H1 (cell line): ENCODE data around the gene ACOT12. TPM values are rescaled to one million over a fixed set of nuclear protein-coding genes. Genes with fewer than 3 reads are reported as not detected.

Experiments used
- CTCF ChIA-PET: fragments of 300-600 bp; sonication (Branson Sonifier 250); formaldehyde crosslinking; loops from one replicate; lab custom pipeline; 2021; ENCODE audit not compliant: partially characterized antibody; lab: Charles Lee
- POLR2A ChIA-PET: fragments of 300-600 bp; sonication (Branson Sonifier 250); formaldehyde crosslinking; loops from one replicate; lab custom pipeline; 2021; ENCODE audit warnings: inconsistent platforms; ENCODE audit not compliant: partially characterized antibody; lab: Charles Lee
- DNase-seq, 2 experiments: peaks; one replicate each; pipeline versions ENCODE4 v3.0.0 to v3.0.0-alpha.2; 2010 to 2022; ENCODE audit warnings: low spot score in 2 of 2, low read depth in 1 of 2, mixed read lengths in 1 of 2
- FAIRE-seq: peaks from 2 replicates; lab custom pipeline; 2011; peaks lifted over from hg19 to GRCh38; lab: Jason Lieb, UNC
- H2AFZ ChIP-seq: 2 replicates; pipeline ENCODE4 v1.8.1; 2012; ENCODE audit warnings: low read length, inconsistent platforms
- H2AK5ac ChIP-seq: 2 replicates; pipeline ENCODE4 v1.6.1; 2013; ENCODE audit warnings: low read depth, low read length
- H2BK120ac ChIP-seq: replicated peaks from 2 replicates; pipeline ENCODE3; 2013; ENCODE audit warnings: low read depth, low read length, inconsistent platforms
- H2BK12ac ChIP-seq: 2 replicates; pipeline ENCODE4 v1.6.1; 2013; ENCODE audit warnings: low read depth, low read length
- H2BK15ac ChIP-seq: 2 replicates; pipeline ENCODE4 v1.6.1; 2013; ENCODE audit warnings: low read length
- H2BK20ac ChIP-seq: 2 replicates; pipeline ENCODE4 v1.6.1; 2013; ENCODE audit warnings: low read length
- H2BK5ac ChIP-seq: 2 replicates; pipeline ENCODE4 v1.6.1; 2013; ENCODE audit warnings: low read depth, low read length
- H3K14ac ChIP-seq: 2 replicates; pipeline ENCODE4 v1.6.1; 2013; ENCODE audit warnings: inconsistent platforms; ENCODE audit not compliant: insufficient read length
- H3K18ac ChIP-seq: 2 replicates; pipeline ENCODE4 v1.6.1; 2013; ENCODE audit warnings: low read length; ENCODE audit errors: extremely low read depth
- H3K23ac ChIP-seq: 2 replicates; pipeline ENCODE4 v1.6.1; 2013; ENCODE audit warnings: inconsistent platforms; ENCODE audit not compliant: insufficient read length
- H3K23me2 ChIP-seq: 2 replicates; pipeline ENCODE4 v1.6.1; 2013; ENCODE audit warnings: low read depth, low read length
- H3K27ac ChIP-seq: 2 replicates; pipeline ENCODE4 v1.6.1; 2011; ENCODE audit warnings: low read depth, low read length, inconsistent platforms
- H3K27me3 ChIP-seq, 4 experiments: replicated peaks in 1 of 4; 1 replicate in 1 of 4; 2 replicates in 3 of 4; pipeline versions ENCODE4 v1.6.1 to v1.8.1; 2011 to 2013; ENCODE audit warnings: low read length in 3 of 4, mild to moderate bottlenecking in 3 of 4, inconsistent platforms in 2 of 4, mixed read lengths in 2 of 4, moderate library complexity in 1 of 4; ENCODE audit not compliant: control insufficient read depth in 3 of 4, insufficient read depth in 3 of 4; ENCODE audit errors: extremely low read depth in 1 of 4
- H3K36me3 ChIP-seq, 4 experiments: 2 replicates each; pipeline versions ENCODE4 v1.6.1 to v1.8.1; 2011 to 2013; ENCODE audit warnings: mild to moderate bottlenecking in 4 of 4, low read length in 3 of 4, moderate library complexity in 2 of 4, control low read depth in 1 of 4, inconsistent platforms in 1 of 4; ENCODE audit not compliant: insufficient read depth in 4 of 4, control insufficient read depth in 2 of 4
- H3K4ac ChIP-seq: replicated peaks from 2 replicates; pipeline ENCODE3; 2013; ENCODE audit warnings: low read length, low read depth, mixed read lengths, inconsistent platforms; ENCODE audit not compliant: insufficient read length
- H3K4me1 ChIP-seq, 4 experiments: replicated peaks in 1 of 4; 1 replicate in 1 of 4; 2 replicates in 3 of 4; pipeline versions ENCODE4 v1.6.1 to v1.8.1; 2011 to 2013; ENCODE audit warnings: low read length in 3 of 4, inconsistent platforms in 2 of 4, mixed read lengths in 1 of 4; ENCODE audit not compliant: insufficient read depth in 4 of 4, control insufficient read depth in 3 of 4
- H3K4me2 ChIP-seq, 2 experiments: 2 replicates each; pipeline versions ENCODE4 v1.6.1 to v1.8.1; 2011 to 2013; ENCODE audit warnings: low read depth in 2 of 2, low read length in 2 of 2, control low read depth in 1 of 2, inconsistent platforms in 1 of 2, mild to moderate bottlenecking in 1 of 2; ENCODE audit not compliant: insufficient read depth in 1 of 2
- H3K4me3 ChIP-seq, 4 experiments: fragments of 200-600, 300-600 bp in 1 of 4; sonication (generic), shearing (Covaris generic), sonication (Bioruptor Twin) in 1 of 4; 2 replicates each; pipeline versions ENCODE4 v1.5.1 to v1.8.1; 2011 to 2016; ENCODE audit warnings: low read length in 4 of 4, low read depth in 3 of 4, control low read depth in 2 of 4, inconsistent platforms in 2 of 4, mild to moderate bottlenecking in 2 of 4, mixed read lengths in 1 of 4, moderate library complexity in 1 of 4; ENCODE audit not compliant: insufficient read depth in 2 of 4; ENCODE audit errors: extremely low read depth in 1 of 4
- H3K56ac ChIP-seq: replicated peaks from 2 replicates; pipeline ENCODE3; 2013; ENCODE audit warnings: low read depth, mild to moderate bottlenecking, mixed read lengths, low read length, inconsistent platforms; ENCODE audit not compliant: insufficient read length
- H3K79me1 ChIP-seq: 2 replicates; pipeline ENCODE4 v1.6.1; 2013; ENCODE audit warnings: low read depth, low read length, control low read depth
- H3K79me2 ChIP-seq, 2 experiments: 2 replicates each; pipeline versions ENCODE4 v1.6.1 to v1.8.1; 2012 to 2013; ENCODE audit warnings: low read length in 2 of 2, mild to moderate bottlenecking in 2 of 2, inconsistent platforms in 1 of 2; ENCODE audit not compliant: insufficient read depth in 2 of 2, control insufficient read depth in 1 of 2
- H3K9ac ChIP-seq, 4 experiments: replicated peaks in 1 of 4; 1 replicate in 1 of 4; 2 replicates in 3 of 4; pipeline versions ENCODE4 v1.6.1 to v1.8.1; 2011 to 2013; ENCODE audit warnings: low read depth in 3 of 4, low read length in 3 of 4, control low read depth in 2 of 4, mild to moderate bottlenecking in 2 of 4, moderate library complexity in 2 of 4, inconsistent platforms in 1 of 4; ENCODE audit errors: extremely low read depth in 1 of 4
- H3K9me3 ChIP-seq, 2 experiments: 2 replicates each; pipeline versions ENCODE4 v1.6.1 to v1.8.1; 2012 to 2013; ENCODE audit warnings: mild to moderate bottlenecking in 2 of 2, moderate library complexity in 2 of 2, control low read depth in 1 of 2, inconsistent platforms in 1 of 2, low read depth in 1 of 2, low read length in 1 of 2, mixed read lengths in 1 of 2; ENCODE audit not compliant: insufficient read depth in 2 of 2
- H4K20me1 ChIP-seq, 2 experiments: replicated peaks in 1 of 2; 2 replicates each; pipeline versions ENCODE3 to v1.8.1; 2011 to 2013; ENCODE audit warnings: inconsistent platforms in 2 of 2, low read length in 2 of 2, mild to moderate bottlenecking in 1 of 2; ENCODE audit not compliant: insufficient read depth in 2 of 2, control insufficient read depth in 1 of 2
- H4K5ac ChIP-seq: 2 replicates; pipeline ENCODE4 v1.6.1; 2013; ENCODE audit warnings: low read length, low read depth, mixed read lengths, inconsistent platforms; ENCODE audit not compliant: insufficient read length
- H4K8ac ChIP-seq: 2 replicates; pipeline ENCODE4 v1.8.0; 2013; ENCODE audit warnings: mild to moderate bottlenecking, moderate library complexity, low read length, inconsistent platforms; ENCODE audit not compliant: insufficient read depth; ENCODE audit errors: extremely low read depth
- H4K91ac ChIP-seq: replicated peaks from 2 replicates; pipeline ENCODE3; 2013; ENCODE audit warnings: low read length, mixed read lengths, inconsistent platforms; ENCODE audit not compliant: insufficient read length
- SP4 ChIP-seq: IDR thresholded peaks from 2 replicates; pipeline ENCODE4 v1.6.1; 2012; ENCODE audit warnings: low read length, inconsistent platforms
- YY1 ChIP-seq: IDR thresholded peaks from 2 replicates; pipeline ENCODE4 v1.6.1; 2011; ENCODE audit warnings: low read depth, mild to moderate bottlenecking, low read length
- WGBS, 2 experiments: shearing (Covaris generic) in 1 of 2; methylation state at CpG; one replicate each; pipeline versions ENCODE4 v1.1.6 to v1.1.7; 2013 to 2015; ENCODE audit warnings: low lambda C conversion rate in 2 of 2, mixed read lengths in 2 of 2, inconsistent platforms in 1 of 2, low coverage in 1 of 2, missing lambda C conversion rate in 1 of 2; ENCODE audit not compliant: insufficient replicate concordance in 2 of 2, insufficient coverage in 1 of 2, insufficient read length in 1 of 2; ENCODE audit errors: extremely low coverage in 1 of 2, missing lambda C conversion rate in 1 of 2; 5-methylcytosine and 5-hydroxymethylcytosine counted together
- polyA plus RNA-seq, 7 experiments: library from polyadenylated mRNA; depleted of rRNA in 3 of 7; stranded (reverse) in 5 of 7; unstranded in 2 of 7; fragments of >200 nt in 5 of 7; fragments of 200-250 nt in 2 of 7; gene quantifications; 1 replicate in 5 of 7; 2 replicates in 1 of 7; 4 replicates in 1 of 7; pipeline versions ENCODE4 v1.2.1 to v1.2.3, GENCODE V29; 2011 to 2013; ENCODE audit warnings: missing spikeins in 2 of 7, mixed read lengths in 2 of 7
- total RNA-seq: library from RNA; stranded (reverse); fragmentation: NEBNext Ultra II Directional; extraction: Animal tissue kit (Norgen Biotek cat#: 25700); gene quantifications from 2 replicates; pipeline ENCODE4 v1.2.1, GENCODE V29; 2021

The ACOT12 gene
- total and polyA plus RNA-seq, 2 of the 8 experiments (the other 6 are each of a cell fraction or from before 2014, with no cell fraction given) = 0.29 TPM; not detected in 1

DNA sequence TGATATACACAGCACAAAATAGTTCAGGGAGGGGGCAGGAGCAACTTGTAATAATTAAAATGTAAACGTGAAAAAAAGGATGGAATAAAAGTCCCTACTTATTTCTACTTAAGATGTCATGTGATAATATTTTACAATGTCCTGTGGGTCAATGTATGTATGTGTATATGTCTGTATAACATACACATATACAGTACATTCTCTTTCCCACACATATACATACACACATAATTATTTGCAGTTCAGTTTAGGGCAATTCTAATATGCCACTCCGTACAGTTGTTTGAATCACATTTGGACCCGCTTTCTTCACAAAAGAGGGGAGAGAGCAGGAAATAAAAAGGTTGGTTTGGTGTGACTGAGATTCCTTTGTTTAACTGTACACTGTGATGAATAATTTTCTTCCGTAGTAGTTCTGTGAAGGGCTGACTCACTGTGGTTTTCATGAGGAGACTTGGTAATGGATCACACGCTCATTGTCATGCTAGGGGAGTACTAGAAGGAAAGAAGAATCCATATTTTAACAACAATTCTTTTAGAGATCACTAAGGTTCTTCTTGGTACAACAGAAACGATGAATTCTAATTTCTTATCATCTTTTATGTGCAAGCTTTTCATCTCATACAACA is 26.2 kb upstream of the ACOT12 start:
- Histone ChIP-seq H3K9me3 (no peaks in the 10 kb centered on the region), H2BK12ac (no peak overlapping the region), H2AK5ac (no peak overlapping the region), H2BK20ac (no peak overlapping the region), H2BK15ac (no peak overlapping the region), H2AFZ (no peak overlapping the region), H3K79me1 (no peaks in the 10 kb centered on the region), H3K27me3 (no peaks in the 10 kb centered on the region), H4K5ac (no peak overlapping the region), H3K4me2 (no peak overlapping the region), H3K4me3 (no peak overlapping the region), H3K79me2 (no peaks in the 10 kb centered on the region), H3K4ac (no peak overlapping the region), H2BK120ac (no peak overlapping the region), H3K23me2 (no peaks in the 10 kb centered on the region), H3K18ac (no peak overlapping the region), H3K56ac (no peak overlapping the region), H3K23ac (no peak overlapping the region), H4K8ac (no peak overlapping the region), H3K9ac (no peak overlapping the region), H3K27ac (no peak overlapping the region), H4K91ac (no peak overlapping the region), H2BK5ac (no peak overlapping the region), H3K14ac (no peak overlapping the region), H4K20me1 (no peaks in the 10 kb centered on the region), H3K36me3 (no peaks in the 10 kb centered on the region), H3K4me1 (no peaks in the 10 kb centered on the region)
- POLR2A ChIA-PET = no interaction called here
- TF ChIP-seq SP4 (no peak), YY1 (no peak)
- DNase-seq (no peak), FAIRE-seq (no peak)
- WGBS, 2 experiments = 86% methylated on average over 6 of the region's 6 CpGs; no CpG with 5 or more reads in 1 of the 2 experiments
- CTCF ChIA-PET = interaction anchor here (1.1 kb wide), 1 partner anchor 839 kb away, joined by 3 read pairs; no protein-coding TSS in a partner anchor
